ENCODE results near the gene CASP2.

The CASP2 gene

GRCh38 chr7:143341842-143342241, 53.7 kb downstream of the CASP2 start:
- FAIRE-seq = no peak

GRCh38 chr7:143343596-143343995, 55.4 kb downstream of the CASP2 start:
- FAIRE-seq = no peak

- FAIRE-seq = no peak
Measured at GRCh38 chr7:143345428-143345900, 57.3 kb downstream of the CASP2 start.

GRCh38 chr7:143346018-143346417, 57.9 kb downstream of the CASP2 start:
- no peak for FAIRE-seq

DNA sequence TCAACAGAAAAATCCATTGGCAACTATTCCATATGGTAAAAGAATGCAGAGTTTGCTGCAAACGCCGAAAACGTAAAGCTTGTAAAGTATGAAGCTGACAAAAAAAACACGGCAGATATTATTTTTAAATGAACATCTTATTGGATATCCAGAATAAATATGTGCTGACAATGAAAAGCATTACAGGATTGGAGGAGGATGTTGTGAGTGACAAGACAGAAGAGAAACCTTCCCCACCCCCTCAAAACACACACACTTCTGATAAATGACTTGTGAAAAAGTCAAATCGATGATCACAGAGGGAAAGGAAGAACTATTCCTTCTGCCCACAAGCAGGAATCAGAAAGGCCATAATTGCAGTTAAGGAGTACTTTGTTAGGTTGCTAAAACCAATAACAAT, 59.8 kb downstream of the CASP2 start:
- no peak for FAIRE-seq

DNA sequence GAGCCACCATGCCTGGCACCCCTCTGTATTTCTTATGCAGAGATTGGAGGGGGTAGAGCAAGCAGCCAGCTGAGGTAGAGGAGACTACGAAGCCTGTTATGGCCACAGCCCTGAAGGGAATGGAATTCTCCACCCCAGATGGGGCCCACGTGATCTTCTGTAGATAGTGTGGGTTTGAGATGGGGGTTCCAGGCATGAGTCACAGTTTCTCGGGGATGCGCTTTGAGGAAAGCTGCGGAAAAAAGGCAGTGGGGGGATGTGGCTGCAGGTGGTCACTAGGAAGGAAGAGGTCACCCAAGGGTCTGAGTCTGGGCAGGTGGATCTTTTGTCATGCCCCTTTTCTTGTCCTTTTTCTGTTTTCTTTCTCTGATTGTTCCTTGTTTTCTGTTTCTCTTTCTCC, 62.9 kb downstream of the CASP2 start:
- FAIRE-seq = no peak

DNA sequence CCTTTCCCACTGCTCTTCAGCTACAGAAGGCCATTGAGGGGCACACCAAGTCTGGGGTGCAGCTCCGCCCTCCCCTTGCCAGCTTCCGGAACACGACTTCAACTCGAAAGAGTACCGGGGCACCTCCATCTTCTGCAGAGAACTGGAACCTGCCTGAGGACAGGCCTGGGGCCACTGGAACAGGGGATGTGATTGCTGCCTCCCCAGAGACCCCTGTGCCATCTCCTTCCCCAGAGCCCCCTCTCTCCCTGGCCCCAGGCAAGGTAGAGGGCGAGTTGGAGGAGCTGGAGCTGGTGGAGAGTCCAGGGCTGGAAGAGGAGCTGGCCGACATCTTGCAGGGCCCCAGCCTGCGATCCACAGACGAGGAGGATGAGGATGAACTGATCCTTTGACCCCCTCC, 63.4 kb downstream of the CASP2 start:
- FAIRE-seq = no peak

GRCh38 chr7:143352531-143353002, 64.4 kb downstream of the CASP2 start:
- no peak for FAIRE-seq

- FAIRE-seq = no peak
Measured at GRCh38 chr7:143354376-143354775, 66.2 kb downstream of the CASP2 start.

DNA sequence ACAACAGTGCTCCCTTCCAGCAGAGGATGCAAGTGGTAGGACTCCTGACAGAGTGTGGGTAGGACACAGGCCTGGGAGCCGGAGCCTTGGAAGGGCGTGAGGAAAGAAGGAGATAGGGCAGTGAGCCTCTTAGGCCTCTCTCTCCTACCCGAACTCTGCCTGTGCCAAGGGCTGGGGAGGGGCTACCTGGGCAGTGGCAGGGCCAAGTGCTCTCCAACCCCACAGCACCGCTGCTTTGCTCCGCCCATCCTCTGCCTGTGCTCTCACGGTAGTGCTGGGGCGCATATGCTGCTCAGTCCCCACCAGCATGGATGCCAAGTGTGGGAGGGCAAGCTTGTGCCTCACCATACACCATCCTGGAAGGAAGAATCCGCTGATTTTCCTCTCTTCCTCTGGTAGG, 66.8 kb downstream of the CASP2 start:
- FAIRE-seq = no peak

GRCh38 chr7:143355450-143356385, 67.6 kb downstream of the CASP2 start:
- FAIRE-seq = no peak

- FAIRE-seq = no peak
Measured at GRCh38 chr7:143356414-143357050, 68.4 kb downstream of the CASP2 start.
